Stimulated activated CD4-positive, alpha-beta T cell treated with anti-CD3 and anti-CD28 coated beads, Interleukin-12 subunit alpha, Interleukin-12 subunit beta, amount 100 ng/mL, for 24 hours (primary cell): ENCODE measurements around the gene BTG1.

Experiments used
- DNase-seq, 2 experiments: peaks; one replicate each; pipeline ENCODE4 v3.0.0-alpha.2; 2020; ENCODE audit warnings: low read depth in 2 of 2

BTG1 gene

GRCh38 chr12:92133795-92134637 is 11.6 kb downstream of the BTG1 start:
- DNase-seq, result no peak

GRCh38 chr12:92133171-92133570 is 12.5 kb downstream of the BTG1 start:
- DNase-seq, result no peak

GRCh38 chr12:92132288-92132687 is 13.4 kb downstream of the BTG1 start:
- no peak for DNase-seq

- DNase-seq, result no peak
Observed at GRCh38 chr12:92130999-92131398, 14.6 kb downstream of the BTG1 start.

DNA sequence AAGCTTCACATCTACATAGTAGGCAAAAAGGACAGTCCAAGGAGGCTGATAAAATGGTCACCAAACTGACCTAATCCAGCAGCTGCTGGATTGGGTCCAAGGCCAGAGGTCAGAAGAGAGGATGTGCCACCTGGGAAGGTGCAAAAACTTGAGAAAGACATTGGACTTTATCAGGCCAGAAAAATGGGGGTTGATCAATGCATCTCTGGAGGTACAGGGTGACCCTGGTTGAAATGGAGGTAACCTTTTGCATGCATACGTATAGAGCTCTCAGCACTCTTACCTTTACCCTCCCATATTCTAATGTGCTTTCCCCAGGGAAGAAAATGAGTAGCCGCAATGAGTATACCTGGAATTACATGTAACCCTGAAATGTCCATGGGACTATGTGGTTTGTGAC is 16.0 kb downstream of the BTG1 start:
- DNase-seq, result no peak

DNA sequence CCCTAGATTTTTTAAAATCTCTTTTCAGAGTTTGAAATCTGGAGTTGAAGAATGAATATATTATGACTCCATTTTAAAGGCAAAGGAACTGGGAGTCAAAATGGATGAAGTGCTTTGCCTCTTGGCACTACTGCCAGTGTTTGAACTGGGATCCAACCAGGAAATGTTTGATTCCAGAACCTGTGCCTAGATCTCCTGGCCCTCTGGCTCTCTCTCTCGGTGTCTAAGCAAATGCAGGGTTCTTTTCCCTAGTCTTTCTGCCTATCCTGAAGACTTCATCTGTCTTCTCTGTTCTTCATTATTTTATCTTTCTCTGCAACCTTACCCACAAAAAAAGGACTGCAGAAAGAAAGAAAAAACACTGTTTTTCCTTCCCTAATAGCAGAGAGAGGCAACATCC is 17.0 kb downstream of the BTG1 start:
- no peak for DNase-seq

GRCh38 chr12:92124689-92125029 is 21.0 kb downstream of the BTG1 start:
- no peak for DNase-seq

DNA sequence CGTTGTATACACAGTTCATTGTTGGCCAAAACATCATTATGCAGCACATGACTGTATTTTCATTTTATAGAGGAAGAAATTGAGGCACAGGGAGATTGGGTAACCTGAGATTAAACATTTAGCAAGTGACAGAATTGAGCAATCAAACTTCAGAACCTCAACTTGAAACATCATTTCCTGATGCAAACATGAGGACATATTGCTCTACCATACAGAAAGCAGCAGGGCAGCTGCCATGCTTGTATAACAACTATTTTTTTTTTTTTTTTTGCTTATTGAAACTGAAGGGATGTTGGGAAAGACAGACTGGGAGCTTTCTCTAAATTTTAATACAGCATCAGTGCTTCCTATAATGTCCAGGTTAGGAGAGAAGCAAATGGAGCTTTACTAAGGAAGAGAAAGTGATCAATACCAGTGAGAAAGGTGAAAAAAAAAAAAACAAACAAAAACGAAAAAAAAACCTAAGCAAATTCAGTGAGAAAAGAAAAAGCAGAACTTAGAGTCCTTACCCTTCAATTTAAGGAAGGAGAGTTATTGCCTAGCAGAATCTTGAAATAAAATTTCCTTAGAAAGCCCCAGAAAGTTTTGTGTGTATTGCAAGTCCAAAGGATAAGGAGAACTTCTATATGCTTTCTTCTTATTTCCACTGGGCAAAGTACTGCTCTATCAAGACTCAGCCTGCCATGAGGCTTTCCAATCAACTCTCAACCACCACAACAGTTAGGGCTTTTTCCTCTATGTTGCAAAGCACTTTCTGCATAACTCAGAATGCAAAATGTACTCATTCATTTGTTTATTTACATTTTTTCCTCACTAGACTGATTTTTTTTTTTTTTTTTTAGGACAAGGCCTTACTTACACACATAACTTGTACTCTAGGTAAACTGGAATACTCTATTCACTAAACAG is 21.6 kb downstream of the BTG1 start:
- DNase-seq, result no peak

DNA sequence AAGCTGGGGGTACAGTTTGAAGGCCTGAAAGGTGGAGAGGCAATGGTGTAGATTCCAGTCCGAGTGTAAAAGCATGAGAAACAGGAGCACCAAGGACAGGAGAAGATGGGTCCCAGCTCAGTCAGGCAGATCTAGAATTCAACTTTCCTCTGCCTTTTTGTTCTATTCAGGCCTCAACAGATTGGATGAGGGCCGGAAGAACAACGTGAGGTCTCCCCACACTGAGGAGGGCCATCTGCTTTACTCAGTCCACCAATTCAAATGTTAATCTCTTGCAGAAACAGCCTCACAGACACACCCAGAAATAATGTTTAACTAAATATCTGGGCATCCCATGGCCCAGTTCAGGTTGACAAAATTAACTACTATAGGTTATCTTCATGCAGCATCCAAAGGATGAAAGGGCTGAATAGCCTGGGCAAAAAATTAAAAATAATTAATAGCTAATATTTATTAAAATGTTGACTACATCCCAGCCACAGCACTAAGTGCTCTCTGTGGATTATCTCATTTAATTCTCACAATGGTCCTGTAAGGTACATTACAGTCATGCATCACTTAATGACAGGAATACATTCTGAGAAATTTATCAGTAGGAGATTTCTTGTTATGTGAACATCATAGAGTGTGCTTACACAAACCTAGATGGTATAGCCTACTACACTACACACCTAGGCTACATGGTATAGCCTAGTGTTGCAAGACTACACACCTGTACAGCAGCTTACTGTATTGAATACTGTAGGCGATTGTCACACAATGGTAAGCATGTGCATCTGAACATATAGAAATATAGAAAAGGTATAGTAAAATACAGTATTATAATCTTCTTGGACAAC is 22.5 kb downstream of the BTG1 start:
- no peak for DNase-seq

GRCh38 chr12:92121826-92122225 is 23.8 kb downstream of the BTG1 start:
- DNase-seq, result no peak

GRCh38 chr12:92118826-92119536 is 26.7 kb downstream of the BTG1 start:
- no peak for DNase-seq

- DNase-seq, result no peak
Observed at GRCh38 chr12:92114834-92115233, 30.8 kb downstream of the BTG1 start.

DNA sequence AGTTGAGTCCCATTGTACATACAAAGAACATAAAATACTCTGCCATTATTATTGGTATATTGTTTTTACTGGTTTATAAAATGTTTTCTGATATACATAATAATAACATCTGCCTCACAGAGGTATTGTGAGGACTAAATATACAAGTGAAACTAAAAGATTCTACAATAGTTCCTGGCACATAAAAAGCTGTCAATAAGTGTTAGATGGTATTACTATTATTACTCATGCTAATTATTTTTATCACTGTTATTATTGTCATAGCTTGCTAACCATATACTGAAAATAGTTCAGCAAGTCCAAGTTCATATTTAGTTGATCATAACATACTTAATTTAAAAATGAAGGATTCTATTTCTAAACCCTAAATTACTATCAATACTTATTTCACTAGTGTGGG is 34.4 kb downstream of the BTG1 start:
- DNase-seq, result no peak

- DNase-seq, result no peak
Observed at GRCh38 chr12:92110083-92110640, 35.5 kb downstream of the BTG1 start.

GRCh38 chr12:92109613-92110012 is 36.0 kb downstream of the BTG1 start:
- no peak for DNase-seq

DNA sequence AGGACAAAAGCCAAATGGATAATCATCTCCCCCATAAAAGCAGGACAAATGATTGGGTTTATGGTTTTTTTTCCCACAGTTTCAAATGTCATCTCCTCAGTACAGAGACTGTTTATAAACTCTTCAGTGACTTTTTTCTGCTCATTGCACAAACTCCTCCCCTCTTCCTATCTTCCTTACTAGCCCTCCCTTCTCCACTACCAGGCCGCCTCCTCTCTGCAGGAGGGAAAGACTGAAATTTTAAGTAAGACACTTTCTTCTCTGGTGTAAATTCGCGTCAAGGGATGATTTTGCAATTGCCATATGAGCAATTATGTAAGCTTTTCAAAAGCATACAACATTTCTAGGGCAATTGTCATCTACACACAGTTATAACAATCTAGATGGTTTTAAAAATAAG is 37.0 kb downstream of the BTG1 start:
- no peak for DNase-seq

DNA sequence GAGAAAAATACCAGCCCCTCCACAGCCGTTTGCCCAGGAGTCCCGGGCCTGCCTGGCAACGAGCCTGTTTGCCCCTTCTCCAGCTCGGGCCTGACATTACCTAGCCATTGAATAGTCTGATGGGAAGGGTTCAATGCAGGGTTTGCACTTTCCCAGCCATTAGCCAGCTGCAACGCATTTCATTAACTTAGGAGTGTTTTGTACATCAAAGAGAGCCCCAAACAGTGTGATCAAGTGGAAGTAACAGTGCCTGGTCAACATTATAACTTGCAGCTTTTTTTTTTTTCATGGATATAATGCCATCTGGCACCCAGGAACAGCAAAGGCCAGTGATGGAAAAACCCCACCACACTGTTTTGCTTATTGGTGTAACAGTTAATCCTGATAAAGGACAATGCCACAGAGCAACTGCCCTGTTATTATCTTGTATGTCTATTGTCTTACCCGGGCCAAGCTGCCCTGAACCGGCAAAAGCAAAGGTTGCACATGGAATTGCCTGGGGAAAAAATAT is 38.0 kb downstream of the BTG1 start:
- DNase-seq, result no peak

DNA sequence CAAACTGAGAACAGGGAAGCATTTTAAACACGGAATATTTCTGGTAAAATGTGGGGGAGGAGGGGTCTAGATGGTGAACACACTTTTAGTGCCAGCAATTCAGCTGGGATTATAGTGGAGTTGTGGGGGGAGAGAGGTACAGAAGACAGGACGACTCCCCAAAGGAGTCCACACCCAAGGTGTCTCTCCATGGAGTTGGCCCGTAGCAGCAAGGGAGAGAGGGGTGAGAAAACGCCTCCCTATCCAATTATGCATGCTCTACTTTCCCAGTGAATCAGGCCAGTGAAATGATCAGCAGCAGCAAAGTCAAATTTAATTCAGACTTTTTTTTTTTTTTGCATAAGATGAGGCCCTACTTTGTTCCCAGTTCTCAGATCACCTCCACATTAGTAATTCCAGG is 38.6 kb downstream of the BTG1 start:
- no peak for DNase-seq

DNA sequence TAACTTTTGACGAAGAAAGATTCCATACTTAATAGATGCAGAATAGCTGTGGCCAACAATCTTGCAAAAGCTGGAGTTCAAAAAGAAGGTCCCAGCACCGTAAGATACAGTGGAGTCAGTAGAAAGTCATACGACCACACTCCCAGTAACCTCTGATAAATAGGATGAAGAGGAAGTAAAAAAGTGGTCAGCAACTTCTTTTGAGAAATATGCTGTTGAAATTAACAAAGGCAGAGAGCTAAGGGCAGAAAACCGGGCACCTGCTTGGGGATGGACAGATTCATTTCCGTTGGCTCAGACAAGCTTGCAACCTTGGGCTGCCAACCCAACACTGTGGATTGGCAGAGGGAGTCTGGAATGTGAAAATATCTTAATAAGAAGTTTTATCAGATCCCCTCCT is 40.0 kb downstream of the BTG1 start:
- DNase-seq, result no peak

- no peak for DNase-seq
Observed at GRCh38 chr12:92105110-92105509, 40.5 kb downstream of the BTG1 start.

GRCh38 chr12:92102606-92103005 is 43.0 kb downstream of the BTG1 start:
- DNase-seq, result no peak
